ENCODE results near the gene FZD4.

FZD4 gene

DNA sequence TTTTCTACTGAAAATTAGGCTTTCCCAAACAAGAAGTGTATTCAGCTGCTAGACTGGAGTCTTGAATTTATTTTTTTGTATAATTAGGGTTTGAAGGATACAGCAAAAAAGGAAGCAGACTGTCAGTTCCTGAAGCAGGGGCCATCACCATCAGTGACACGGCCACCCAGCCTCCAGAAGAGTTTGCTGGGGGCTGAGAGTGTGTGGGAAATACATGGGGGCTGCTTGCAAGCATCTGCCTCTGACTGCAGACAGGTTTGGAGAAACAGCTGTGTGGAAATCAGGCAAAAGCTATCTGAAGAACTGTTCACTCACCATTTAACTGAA lies 23.0 kb downstream of the FZD4 start:
- H3K4me3 ChIP-seq (ENCODE audit: low read depth, low read length): no peak overlapping the region
- in situ Hi-C loops (cut with HindIII; ENCODE audit: low sequenced_read_pairs): no loop called here
- TF ChIP-seq CTCF (IDR thresholded peaks at IDR 0.05; ENCODE audit: low read depth, low read length): no peak
- DNase-seq (ENCODE audit: low read depth, low spot score): no peak

- no peak for DNase-seq (ENCODE audit: low read depth, low spot score)
- no peak overlapping the region for H3K4me3 ChIP-seq (ENCODE audit: low read depth, low read length)
- in situ Hi-C loops (cut with HindIII; ENCODE audit: low sequenced_read_pairs): no loop called here
- no peak for TF ChIP-seq CTCF (IDR thresholded peaks at IDR 0.05; ENCODE audit: low read depth, low read length)
Observed at GRCh38 chr11:86931548-86932258, 23.5 kb downstream of the FZD4 start.

DNA sequence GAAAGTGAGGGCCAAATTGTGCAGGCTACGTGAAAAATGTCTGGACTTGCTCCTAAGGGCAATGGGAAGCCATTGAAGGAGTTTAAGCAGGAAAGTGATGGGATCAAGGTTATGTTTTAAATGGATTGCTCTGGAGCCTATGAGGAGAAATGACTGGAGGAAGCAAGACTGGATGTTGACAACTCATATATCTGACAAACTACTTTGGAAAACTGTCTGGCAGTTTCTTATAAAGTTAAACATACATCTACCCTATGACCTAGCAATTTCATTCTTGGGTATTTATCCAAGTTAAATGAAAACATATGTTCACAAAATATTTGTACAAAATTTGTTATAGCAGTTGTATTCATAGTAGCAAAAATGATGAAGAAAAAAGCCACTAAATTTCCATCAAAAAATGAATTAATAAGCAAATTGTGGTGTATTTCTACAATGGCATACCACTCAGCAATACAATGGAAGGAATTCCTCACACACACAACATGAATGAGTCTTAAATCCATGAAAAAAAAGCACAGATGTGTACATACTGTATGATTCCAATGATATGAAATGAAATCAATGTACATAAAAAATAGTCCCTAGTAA lies 24.1 kb downstream of the FZD4 start:
- no peak for TF ChIP-seq CTCF (IDR thresholded peaks at IDR 0.05; ENCODE audit: low read depth, low read length)

DNA sequence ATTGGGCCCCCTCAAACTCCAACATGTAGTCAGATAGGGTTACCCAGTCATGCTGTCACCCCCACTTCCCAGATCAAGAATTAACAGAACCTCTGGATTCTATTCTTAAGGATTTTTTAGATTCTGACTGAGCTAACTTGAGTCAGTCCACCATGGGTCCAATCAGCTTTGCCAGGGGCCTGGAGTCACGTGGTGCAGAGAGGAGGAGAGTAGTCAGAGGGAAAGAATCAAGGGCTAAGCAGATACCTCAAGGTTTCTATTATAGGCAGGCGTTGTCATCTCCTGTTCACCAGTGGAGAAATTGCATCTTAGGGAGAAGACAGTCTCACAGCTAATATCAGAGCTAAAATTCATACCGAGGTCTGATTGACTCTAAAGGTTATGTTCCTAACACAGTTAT lies 28.2 kb downstream of the FZD4 start:
- no peak overlapping the region for H3K4me3 ChIP-seq (ENCODE audit: low read depth, low read length)
- no peak for TF ChIP-seq CTCF (IDR thresholded peaks at IDR 0.05; ENCODE audit: low read depth, low read length)
- in situ Hi-C loops (cut with HindIII; ENCODE audit: low sequenced_read_pairs): no loop called here
- no peak for DNase-seq (ENCODE audit: low read depth, low spot score)

More for the DNA sequence above, 24.1 kb downstream of the FZD4 start:
- no peak overlapping the region for H3K4me3 ChIP-seq (ENCODE audit: low read depth, low read length)
- in situ Hi-C loops (cut with HindIII; ENCODE audit: low sequenced_read_pairs): no loop called here
- no peak for DNase-seq (ENCODE audit: low read depth, low spot score)

- DNase-seq (ENCODE audit: low read depth, low spot score): no peak
- H3K4me3 ChIP-seq (ENCODE audit: low read depth, low read length): no peak overlapping the region
- TF ChIP-seq CTCF (IDR thresholded peaks at IDR 0.05; ENCODE audit: low read depth, low read length): no peak
- in situ Hi-C loops (cut with HindIII; ENCODE audit: low sequenced_read_pairs): no loop called here
Observed at GRCh38 chr11:86923999-86924766, 31.0 kb downstream of the FZD4 start.

- H3K4me3 ChIP-seq (ENCODE audit: low read depth, low read length): no peak overlapping the region
- in situ Hi-C loops (cut with HindIII; ENCODE audit: low sequenced_read_pairs): no loop called here
- no peak for TF ChIP-seq CTCF (IDR thresholded peaks at IDR 0.05; ENCODE audit: low read depth, low read length)
- DNase-seq (ENCODE audit: low read depth, low spot score): no peak
Observed at GRCh38 chr11:86922225-86922624, 33.0 kb downstream of the FZD4 start.
